ENCODE data around the gene PSMB4.
"Not testable (repeated sequence)": the region's sequence is repeated elsewhere in the genome, so short reads cannot be mapped to it uniquely, and the experiment has no call there.

The PSMB4 gene

DNA sequence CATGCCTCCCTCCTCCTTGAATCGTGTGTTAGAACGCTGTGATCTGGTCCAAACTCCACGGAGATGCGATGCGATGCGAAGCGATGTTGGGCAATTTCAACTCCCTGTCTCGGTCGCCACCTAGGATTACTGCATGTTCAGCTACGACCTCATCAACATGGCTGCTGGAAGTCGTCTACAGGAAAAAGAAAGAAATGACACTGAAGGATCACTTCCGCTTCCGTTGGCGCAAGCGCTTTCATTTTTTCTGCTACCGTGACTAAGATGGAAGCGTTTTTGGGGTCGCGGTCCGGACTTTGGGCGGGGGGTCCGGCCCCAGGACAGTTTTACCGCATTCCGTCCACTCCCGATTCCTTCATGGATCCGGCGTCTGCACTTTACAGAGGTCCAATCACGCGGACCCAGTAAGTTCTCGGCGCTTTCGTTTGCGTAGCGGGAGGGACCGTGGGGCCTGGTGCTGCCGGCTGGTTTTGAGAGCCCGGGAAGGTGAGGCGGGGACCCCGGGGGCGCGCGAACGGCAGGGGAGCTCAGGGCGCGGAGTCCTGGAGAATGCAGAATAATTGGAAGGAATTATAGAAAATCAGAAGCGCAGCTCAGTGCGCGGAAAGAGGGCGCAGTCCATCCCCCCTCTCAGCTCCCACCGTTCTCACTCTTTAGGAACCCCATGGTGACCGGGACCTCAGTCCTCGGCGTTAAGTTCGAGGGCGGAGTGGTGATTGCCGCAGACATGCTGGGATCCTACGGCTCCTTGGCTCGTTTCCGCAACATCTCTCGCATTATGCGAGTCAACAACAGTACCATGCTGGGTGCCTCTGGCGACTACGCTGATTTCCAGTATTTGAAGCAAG lies at the start of gene PSMB4:
Gene PSMB4, plus strand, starts transcription at position 250 of the 848 bp plus-strand sequence. Its CDS starts 15 bp downstream, at position 265.
- peak; percentile 96 for DNase-seq

DNA sequence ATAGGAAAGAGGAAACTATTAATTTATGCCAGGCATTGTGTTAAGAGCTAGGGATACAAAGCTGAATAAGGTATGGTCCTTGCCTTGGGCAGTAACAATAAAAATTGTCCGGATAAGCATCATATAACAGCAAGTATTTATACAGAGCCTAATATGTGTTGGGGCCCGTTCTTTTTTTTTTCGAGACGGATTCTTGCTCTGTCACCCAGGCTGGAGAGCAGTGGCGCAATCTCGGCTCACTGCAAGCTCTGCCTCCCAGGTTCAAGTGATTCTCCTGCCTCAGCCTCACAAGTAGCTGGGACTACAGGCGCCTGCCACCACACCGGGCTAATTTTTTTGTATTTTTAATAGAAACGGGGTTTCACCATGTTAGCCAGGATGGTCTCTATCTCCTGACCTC lies 49.0 kb upstream of the PSMB4 start:
- not testable (repeated sequence) for DNase-seq

GRCh38 chr1:151352021-151352718 lies 47.2 kb upstream of the PSMB4 start:
- DNase-seq: no peak

DNA sequence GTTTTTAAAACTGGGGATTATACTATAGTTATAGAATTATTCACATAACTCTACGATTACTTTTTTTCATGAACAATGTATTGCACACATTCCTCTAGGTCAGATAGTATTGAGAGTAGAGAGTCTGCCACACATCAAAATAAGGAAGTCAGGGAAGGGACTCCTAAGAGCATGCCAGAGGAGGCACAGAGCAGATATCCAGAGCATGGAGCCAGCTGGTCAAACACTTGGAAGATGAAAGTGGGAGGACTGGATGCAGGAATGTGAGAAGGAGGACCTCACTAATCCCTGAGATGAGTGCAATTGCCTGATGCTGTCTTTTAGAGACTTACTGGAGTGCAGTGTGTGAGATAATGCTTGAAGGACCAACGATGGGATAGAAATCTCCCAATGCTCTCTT lies 42.7 kb upstream of the PSMB4 start:
- DNase-seq: peak; percentile 51

- DNase-seq: no peak
Measured at GRCh38 chr1:151361883-151362282, 37.5 kb upstream of the PSMB4 start.

GRCh38 chr1:151362308-151363155 lies 36.8 kb upstream of the PSMB4 start:
- no peak for DNase-seq

DNA sequence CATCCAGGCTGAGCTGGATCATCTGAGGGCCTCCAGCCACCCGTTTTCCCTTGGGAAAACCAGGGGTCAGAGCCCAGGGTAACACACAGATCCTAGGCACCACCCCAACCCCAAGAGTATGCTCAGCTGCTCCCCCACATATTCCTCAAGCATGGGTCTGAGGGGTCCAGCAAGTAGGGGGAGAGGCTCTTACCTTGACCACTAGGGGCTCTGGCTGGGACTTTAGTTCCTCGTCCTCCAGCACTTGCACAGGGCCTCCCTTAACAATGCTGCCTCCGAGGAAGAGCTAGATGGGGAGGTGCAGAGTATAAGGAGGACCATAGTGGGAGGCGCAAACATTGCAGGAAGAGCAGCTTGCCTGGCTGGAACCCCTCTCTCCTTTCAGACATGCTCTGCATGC lies 34.4 kb upstream of the PSMB4 start:
- DNase-seq: no peak

- DNase-seq: no peak
Measured at GRCh38 chr1:151367658-151368392, 31.5 kb upstream of the PSMB4 start.

GRCh38 chr1:151368393-151369301 lies 30.7 kb upstream of the PSMB4 start:
- no peak for DNase-seq

DNA sequence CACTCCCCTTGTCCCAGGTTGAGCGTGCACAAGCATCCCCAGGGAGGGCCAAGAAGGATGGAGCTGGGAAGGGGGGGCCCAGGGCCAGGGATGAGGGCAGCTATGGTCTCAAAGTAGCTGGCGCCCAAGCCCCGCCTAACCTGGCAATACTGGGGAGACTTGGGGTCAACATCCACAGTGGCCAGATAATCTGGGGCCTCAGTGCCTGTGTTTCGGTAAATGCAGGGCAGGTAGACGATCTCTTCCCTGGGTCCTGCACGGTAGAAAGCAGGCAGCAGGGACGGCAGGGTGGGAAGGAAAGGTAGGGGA lies 30.1 kb upstream of the PSMB4 start:
- DNase-seq: no peak

DNA sequence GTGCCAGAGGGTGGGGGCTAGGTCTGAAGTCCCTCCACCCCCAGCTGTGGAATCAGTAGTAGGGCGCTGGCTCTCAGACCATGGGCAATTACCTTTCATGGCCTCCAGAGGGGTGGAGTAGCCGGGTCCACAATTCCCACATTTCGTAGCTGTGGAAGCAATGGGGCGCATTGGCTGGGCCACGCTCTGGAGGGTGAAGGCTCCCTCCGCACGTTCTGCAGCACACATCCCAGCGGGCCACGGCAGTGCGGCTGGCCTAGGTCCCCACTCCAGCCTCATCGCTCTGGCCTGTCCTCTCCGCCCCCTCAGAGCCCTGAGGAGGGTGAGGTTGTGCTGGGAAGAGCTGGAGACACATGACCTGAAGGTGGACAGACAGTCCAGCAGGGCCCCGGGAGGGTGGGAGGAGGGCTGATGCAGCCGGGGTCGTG lies 29.7 kb upstream of the PSMB4 start:
- no peak for DNase-seq

GRCh38 chr1:151370211-151370911 lies 29.0 kb upstream of the PSMB4 start:
- peak; percentile 23 for DNase-seq

DNA sequence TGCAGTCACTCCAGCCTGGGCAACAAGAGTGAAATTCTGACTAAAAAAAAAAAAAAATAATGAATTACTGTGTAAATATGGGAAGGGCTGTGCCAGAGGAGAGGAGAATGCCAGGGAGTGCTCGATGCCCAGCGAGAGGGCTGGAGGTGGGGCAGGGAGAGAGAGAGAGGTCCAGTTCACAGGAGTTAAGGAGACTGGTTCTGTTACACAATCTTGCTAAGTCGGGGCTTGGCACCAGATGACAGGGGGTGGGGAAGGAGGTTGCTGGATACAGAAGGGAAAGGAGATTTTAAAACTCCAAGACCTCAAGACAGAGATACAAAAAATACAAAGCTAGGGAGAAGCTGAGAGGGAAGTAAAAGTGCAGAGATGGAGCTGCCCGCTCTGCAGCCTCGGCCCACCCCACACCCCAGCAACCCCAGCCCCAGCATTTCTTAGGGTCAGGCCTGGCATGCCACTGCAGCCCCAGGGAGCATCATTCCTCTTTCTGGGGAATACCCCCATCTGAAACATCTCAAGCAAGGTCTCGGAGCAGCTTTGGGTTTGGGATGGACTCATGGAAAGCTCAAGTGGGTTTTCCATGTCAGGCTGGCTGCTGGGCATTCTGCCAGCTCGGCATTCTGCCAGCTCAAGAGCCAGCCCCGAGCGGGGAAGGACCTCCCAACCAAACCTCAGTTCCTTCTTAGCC lies 27.9 kb upstream of the PSMB4 start:
- DNase-seq: peak; percentile 83

GRCh38 chr1:151372058-151372934 lies 27.1 kb upstream of the PSMB4 start, which contains the start of gene SELENBP1:
SELENBP1 (minus strand) TSS chr1:151372705; CDS start chr1:151372641, 64 bp downstream.
- peak; percentile 75 for DNase-seq

- DNase-seq: no peak
Measured at GRCh38 chr1:151373196-151373595, 26.2 kb upstream of the PSMB4 start.

DNA sequence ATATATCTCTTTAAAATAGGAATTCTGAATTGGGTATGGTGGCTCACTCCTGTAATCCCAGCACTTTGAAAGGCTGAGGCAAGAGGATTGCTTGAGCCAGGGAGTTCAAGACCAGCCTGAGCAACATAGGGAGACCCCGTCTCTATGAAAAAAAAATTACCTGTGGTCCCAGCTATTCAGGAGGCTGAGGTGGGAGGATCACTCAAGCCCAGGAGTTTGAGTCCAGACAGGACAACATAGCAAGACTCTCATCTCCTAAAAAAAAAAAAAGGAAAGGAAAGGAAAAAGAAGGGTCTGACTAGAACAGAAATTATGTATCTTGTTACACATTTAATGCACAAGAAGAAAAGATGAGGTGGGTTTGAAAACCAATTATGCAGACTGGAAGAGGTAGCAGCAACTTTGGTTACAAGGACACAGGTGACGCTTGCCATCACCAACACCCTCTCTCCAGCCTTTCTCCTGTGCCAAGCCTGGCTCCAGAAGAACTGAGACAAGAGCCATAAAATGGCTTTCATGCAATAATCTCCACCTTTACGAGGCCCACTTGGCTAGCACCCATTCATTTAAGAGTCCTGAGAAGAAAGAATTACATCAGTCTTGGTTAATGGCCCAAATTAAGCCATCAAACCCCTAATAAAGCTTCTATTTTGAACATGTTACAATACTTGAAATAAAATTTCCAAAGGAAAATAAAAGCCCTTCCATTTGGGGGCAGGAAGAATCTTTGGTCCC lies 22.1 kb upstream of the PSMB4 start:
- DNase-seq: no peak

DNA sequence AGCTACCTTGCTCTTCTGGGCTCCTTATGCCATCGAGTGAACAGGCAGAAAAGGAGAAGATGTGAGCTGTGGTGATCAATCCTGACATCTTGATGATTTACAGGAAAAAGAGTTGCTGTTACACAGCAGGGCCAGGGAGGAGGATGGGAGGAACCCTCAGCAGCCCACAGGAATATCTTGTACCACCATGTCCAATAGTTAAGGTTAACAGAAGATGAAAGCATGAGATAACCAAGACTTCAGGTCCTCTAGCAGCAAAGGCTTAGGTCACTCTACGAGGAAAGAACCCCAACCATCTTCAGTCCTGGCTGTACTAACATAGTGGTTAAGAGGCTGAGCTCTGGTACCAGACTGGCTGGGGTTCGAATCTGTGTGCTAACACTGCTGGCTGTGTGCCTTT lies 14.8 kb upstream of the PSMB4 start:
- DNase-seq: no peak

DNA sequence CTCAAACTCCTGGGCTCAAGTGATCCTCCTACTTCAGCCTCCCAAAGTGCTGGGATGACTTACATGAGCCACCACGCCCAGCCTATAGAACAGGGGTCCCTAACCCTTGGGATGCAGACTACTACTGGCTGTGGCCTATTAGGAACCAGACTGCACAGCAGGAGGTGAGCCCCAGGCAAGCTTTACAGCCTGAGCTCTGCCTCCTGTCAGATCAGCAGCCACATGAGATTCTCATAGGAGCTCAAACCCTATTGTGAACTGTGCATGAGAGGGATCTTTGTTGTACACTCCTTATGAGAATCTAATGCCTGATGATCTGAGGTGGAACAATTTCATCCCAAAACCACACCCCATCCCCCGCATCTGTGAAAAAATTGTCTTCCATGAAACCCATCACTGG lies 13.4 kb upstream of the PSMB4 start:
- DNase-seq: no peak
